ENCODE results near the gene RAB25.
A peak's percentile ranks its signal among the peaks of the same experiment; 100 is the strongest.

RAB25 gene

GRCh38 chr1:156080863-156081179 lies 19.9 kb downstream of the RAB25 start:
- no peak for DNase-seq

GRCh38 chr1:156081180-156081916 lies 20.4 kb downstream of the RAB25 start:
- no peak for DNase-seq

- DNase-seq: no peak
These were observed 21.0 kb downstream of the RAB25 start for GRCh38 chr1:156081917-156082308.

GRCh38 chr1:156082309-156083091 lies 21.5 kb downstream of the RAB25 start, which contains the start of gene MEX3A:
Gene MEX3A (minus strand): TSS chr1:156082465. CDS start chr1:156081998, 467 bp downstream.
- peak; percentile 29 for DNase-seq

- DNase-seq: peak; percentile 78
These were observed 23.1 kb downstream of the RAB25 start for GRCh38 chr1:156083800-156084790.

GRCh38 chr1:156086256-156086662 lies 25.3 kb downstream of the RAB25 start:
- DNase-seq: no peak

- DNase-seq: peak; percentile 16
These were observed 28.7 kb downstream of the RAB25 start for GRCh38 chr1:156089704-156090103.

- peak; percentile 52 for DNase-seq
These were observed 29.3 kb downstream of the RAB25 start for GRCh38 chr1:156090138-156090839.

GRCh38 chr1:156090840-156091188 lies 29.9 kb downstream of the RAB25 start:
- peak; percentile 52 for DNase-seq

- no peak for DNase-seq
These were observed 30.6 kb downstream of the RAB25 start for GRCh38 chr1:156091610-156092009.

- DNase-seq: no peak
These were observed 35.0 kb downstream of the RAB25 start for GRCh38 chr1:156095906-156096508.

- peak; percentile 91 for DNase-seq
These were observed 35.9 kb downstream of the RAB25 start for GRCh38 chr1:156096640-156097391.

GRCh38 chr1:156097499-156098178 lies 36.7 kb downstream of the RAB25 start:
- DNase-seq: no peak

GRCh38 chr1:156098784-156099183 lies 37.8 kb downstream of the RAB25 start:
- DNase-seq: no peak

- no peak for DNase-seq
These were observed 38.3 kb downstream of the RAB25 start for GRCh38 chr1:156099282-156099681.

- no peak for DNase-seq
These were observed 39.4 kb downstream of the RAB25 start for GRCh38 chr1:156100205-156100995.

- DNase-seq: no peak
These were observed 40.9 kb downstream of the RAB25 start for GRCh38 chr1:156101880-156102279.

GRCh38 chr1:156102633-156103511 lies 41.9 kb downstream of the RAB25 start:
- DNase-seq: peak; percentile 74

GRCh38 chr1:156103521-156103947 lies 42.6 kb downstream of the RAB25 start:
- DNase-seq: no peak

Data from MV-4-11 (cell line).